Motor neuron (in vitro differentiated cells): ENCODE measurements around the gene SURF4. TPM values are rescaled to one million over a fixed set of nuclear protein-coding genes. Genes with fewer than 3 reads are reported as not detected.
"Not testable (repeated sequence)": the region's sequence is repeated elsewhere in the genome, so short reads cannot be mapped to it uniquely, and the experiment has no call there.

ENCODE experiments used
- ATAC-seq, 8 experiments: fragments of 200-7000 bp; cut with Tn5 transposase; replicated peaks in 6 of 8; 2 replicates each; pipeline ENCODE4 v1.8.0; 2021; ENCODE audit warnings: mild to moderate bottlenecking in 8 of 8, moderate library complexity in 8 of 8
- H3K27ac ChIP-seq, 2 donors: fragments of 250-450 bp; sonication (Bioruptor Pico); 2 replicates each; pipeline ENCODE4 v1.9.0; 2021; ENCODE audit warnings: antibody characterized with exemption in 2 of 2, mild to moderate bottlenecking in 2 of 2, moderate library complexity in 1 of 2
- H3K4me1 ChIP-seq, 2 donors: fragments of 250-450 bp; sonication (Bioruptor Pico); replicated peaks in 1 of 2; 2 replicates each; pipeline ENCODE4 v1.6.1; 2021; ENCODE audit warnings: antibody characterized with exemption in 2 of 2, mild to moderate bottlenecking in 2 of 2, moderate library complexity in 1 of 2
- H3K4me3 ChIP-seq, 5 donors: fragments of 250-450 bp; sonication (Bioruptor Pico); 2 replicates each; pipeline ENCODE4 v1.9.0; 2021; ENCODE audit warnings: antibody characterized with exemption in 5 of 5, mild to moderate bottlenecking in 5 of 5, moderate library complexity in 4 of 5
- WGBS, 10 experiments: fragments of 450-650 bp; shearing (Covaris generic); methylation state at CpG; one replicate each; pipeline ENCODE4 v1.0.0; 2022; 5-methylcytosine and 5-hydroxymethylcytosine counted together
- in situ Hi-C, 9 experiments: fragments of 400-800 bp; cut with MboI; loops; one replicate each; pipeline ENCODE4 v1.15.0; 2021; ENCODE audit warnings: low sequenced_read_pairs in 9 of 9, low pct_unique_long_range_greater_than_20kb in 2 of 9; ENCODE audit not compliant: unreplicated experiment in 9 of 9
- total RNA-seq, 8 experiments: library from RNA; unstranded; fragments of 300-600 nt; gene quantifications; 2 replicates each; pipeline versions ENCODE4 v1.2.3 to v1.2.4, GENCODE V29; 2022

The SURF4 gene
- total RNA-seq, 8 experiments from 2014 or later, result 62.6 to 141 (median 105) TPM

- H3K4me1 ChIP-seq, in situ Hi-C loops, H3K27ac ChIP-seq, ATAC-seq, H3K4me3 ChIP-seq: not testable (repeated sequence)
- no CpG with 5 or more reads among the region's 13 CpGs for WGBS, 10 experiments
These were observed 58.3 kb downstream of the SURF4 start for GRCh38 chr9:133317551-133317950.

DNA sequence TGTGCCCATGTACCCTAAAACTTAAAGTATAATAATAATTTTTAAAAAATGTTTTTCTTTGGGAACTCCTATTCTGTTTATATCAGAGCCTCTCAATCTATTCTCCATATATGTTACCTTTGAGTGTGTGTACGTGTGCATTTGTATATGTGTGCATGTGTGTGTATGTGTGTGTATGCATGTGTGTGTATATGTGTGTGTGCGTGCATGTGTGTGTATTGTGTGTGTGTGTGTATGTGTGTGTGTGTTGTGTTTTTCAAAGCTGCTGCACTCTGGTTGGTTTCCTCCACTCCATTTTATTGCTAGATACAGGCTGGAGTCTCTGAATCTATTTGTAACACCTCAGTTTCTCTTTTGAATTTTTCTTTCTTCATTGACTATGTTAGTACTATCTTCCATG, 59.9 kb downstream of the SURF4 start:
- H3K4me3 ChIP-seq, result no peak overlapping the region
- in situ Hi-C loops, result no loop called here
- no peak overlapping the region for H3K27ac ChIP-seq
- 0 to 80% (median 64%) methylated on average over 1 to 2 of the region's 2 CpGs; no CpG with 5 or more reads in 6 of the 10 experiments for WGBS, 10 experiments
- no peaks in the 10 kb centered on the region for H3K4me1 ChIP-seq
- ATAC-seq, result no peak

Other genes with a start within 250 kb of the SURF4 start
- gene GBGT1, start 212.1 kb downstream of the SURF4 start, total RNA-seq, result 1 to 10 TPM in 3 of 8 experiments, under 1 TPM in 5; 0.14 to 2.4 (median 0.75) TPM
- under 1 TPM in 1 of 8 experiments, not detected in 7; 0.33 TPM for gene OBP2B, start 166.8 kb downstream of the SURF4 start, total RNA-seq
- under 1 TPM in 6 of 8 experiments, not detected in 2; under 0.01 to 0.38 (median 0.12) TPM for gene ABO, start 100.9 kb downstream of the SURF4 start, total RNA-seq
- 10 to 100 TPM; 14.8 to 27.8 (median 17.8) TPM for gene SURF6, start 39.9 kb downstream of the SURF4 start, total RNA-seq
- gene MED22, start 27.9 kb downstream of the SURF4 start, total RNA-seq, result 10 to 100 TPM; 14.2 to 36.9 (median 20.4) TPM
- 1,000 to 10,000 TPM; 2,000 to 3,318 (median 3,013) TPM for gene RPL7A, start 27.8 kb downstream of the SURF4 start, total RNA-seq
- gene SURF1, start 19.6 kb downstream of the SURF4 start, total RNA-seq, result 10 to 100 TPM; 26.7 to 40.3 (median 30.8) TPM
- gene SURF2, start 19.5 kb downstream of the SURF4 start, total RNA-seq, result 10 to 100 TPM; 20.3 to 43.4 (median 27.5) TPM
- gene STKLD1, start 306 bp upstream of the SURF4 start, total RNA-seq, result 1 to 10 TPM; 1.1 to 6.1 (median 3.1) TPM
- gene REXO4, start 42.0 kb upstream of the SURF4 start, total RNA-seq, result 10 to 100 TPM; 23.1 to 34.3 (median 24.5) TPM
- gene ADAMTS13, start 46.3 kb upstream of the SURF4 start, total RNA-seq, result 10 to 100 TPM in 1 of 8 experiments, 1 to 10 TPM in 7; 2.7 to 14.3 (median 4.3) TPM
- 10 to 100 TPM in 7 of 8 experiments, 1 to 10 TPM in 1; 8.5 to 32.0 (median 21.2) TPM for gene CACFD1, start 83.9 kb upstream of the SURF4 start, total RNA-seq
- 10 to 100 TPM in 4 of 8 experiments, 1 to 10 TPM in 4; 4.7 to 23.0 (median 9.7) TPM for gene SLC2A6, start 103.0 kb upstream of the SURF4 start, total RNA-seq
- gene MYMK, start 148.9 kb upstream of the SURF4 start, total RNA-seq, result not detected
- gene ADAMTSL2, start 158.6 kb upstream of the SURF4 start, total RNA-seq, result under 1 TPM in 7 of 8 experiments, not detected in 1; 0.10 to 0.93 (median 0.32) TPM
- gene FAM163B, start 233.3 kb upstream of the SURF4 start, total RNA-seq, result 1 to 10 TPM in 3 of 8 experiments, under 1 TPM in 4, not detected in 1; 0.36 to 1.9 (median 0.78) TPM